ENCODE measurements around the gene SHISA5.

The SHISA5 gene

GRCh38 chr3:48456456-48456855 is 47.5 kb downstream of the SHISA5 start:
- no peak for DNase-seq

GRCh38 chr3:48451270-48451669 is 52.7 kb downstream of the SHISA5 start:
- no peak for DNase-seq

- DNase-seq: peak in 1 of 2 experiments; percentile 75
Observed at GRCh38 chr3:48446425-48447193, 57.4 kb downstream of the SHISA5 start, which contains the start of gene ATRIP. Gene ATRIP (plus strand): TSS chr3:48446737. CDS start chr3:48446846, 109 bp downstream.

- DNase-seq: no peak
Observed at GRCh38 chr3:48446043-48446424, 57.9 kb downstream of the SHISA5 start.

GRCh38 chr3:48445277-48445882 is 58.6 kb downstream of the SHISA5 start:
- DNase-seq: no peak

GRCh38 chr3:48441940-48442339 is 62.0 kb downstream of the SHISA5 start:
- no peak for DNase-seq

- no peak for DNase-seq
Observed at GRCh38 chr3:48440590-48440958, 63.4 kb downstream of the SHISA5 start.

- DNase-seq: peak; percentile 88 to 93
Observed at GRCh38 chr3:48439820-48440589, 64.0 kb downstream of the SHISA5 start, which contains the start of the genes CCDC51 and TMA7. Gene CCDC51 (minus strand): TSS chr3:48440119. CDS start chr3:48435128, 4,991 bp downstream. Gene TMA7 (plus strand): TSS chr3:48440257. CDS start chr3:48440297, 40 bp downstream.

GRCh38 chr3:48437812-48438211 is 66.2 kb downstream of the SHISA5 start:
- DNase-seq: no peak

- DNase-seq: no peak
Observed at GRCh38 chr3:48436855-48437254, 67.1 kb downstream of the SHISA5 start.

GRCh38 chr3:48436477-48436787 is 67.5 kb downstream of the SHISA5 start:
- DNase-seq: no peak

- DNase-seq: peak in 1 of 2 experiments; percentile 58
Observed at GRCh38 chr3:48435774-48436476, 68.0 kb downstream of the SHISA5 start.

- no peak for DNase-seq
Observed at GRCh38 chr3:48435223-48435595, 68.8 kb downstream of the SHISA5 start.

GRCh38 chr3:48434591-48435222 is 69.3 kb downstream of the SHISA5 start:
- no peak for DNase-seq

- DNase-seq: no peak
Observed at GRCh38 chr3:48433472-48434118, 70.4 kb downstream of the SHISA5 start.

GRCh38 chr3:48432411-48433371 is 71.3 kb downstream of the SHISA5 start:
- DNase-seq: no peak

- no peak for DNase-seq
Observed at GRCh38 chr3:48431224-48432029, 72.5 kb downstream of the SHISA5 start.

GRCh38 chr3:48430708-48431101 is 73.3 kb downstream of the SHISA5 start:
- no peak for DNase-seq

- DNase-seq: peak in 1 of 2 experiments; percentile 15
Observed at GRCh38 chr3:48429960-48430707, 73.8 kb downstream of the SHISA5 start, which contains the start of gene PLXNB1. Gene PLXNB1 (minus strand): TSS chr3:48430086. CDS start chr3:48424611, 5,475 bp downstream.
